ENCODE measurements around the gene MZT1. TPM values are rescaled to one million over a fixed set of nuclear protein-coding genes. Genes with fewer than 3 reads are reported as not detected.

Gene MZT1
- total RNA-seq, 3 donors from 2014 or later: 21.9 to 25.4 (median 24.8) TPM

- DNase-seq: no peak
- Mint-ChIP-seq H3K36me3 (ENCODE audit: insufficient read depth) (peaks cover 1% of the 10 kb centered on the region), H3K4me3 (no peak overlapping the region), H3K27me3 (ENCODE audit: low read depth) (no peaks in the 10 kb centered on the region), H3K4me1 (ENCODE audit: low read depth) (no peaks in the 10 kb centered on the region), H3K9me3 (no peaks in the 10 kb centered on the region)
- no peak for ATAC-seq
Observed at GRCh38 chr13:72700509-72700908, 26.9 kb downstream of the MZT1 start.

- ATAC-seq (no peak), DNase-seq (no peak)
- Mint-ChIP-seq H3K4me3 (no peak overlapping the region), H3K4me1 (ENCODE audit: low read depth) (no peaks in the 10 kb centered on the region), H3K36me3 (ENCODE audit: insufficient read depth) (no peaks in the 10 kb centered on the region), H3K27me3 (ENCODE audit: low read depth) (peaks cover 5% of the 10 kb centered on the region), H3K9me3 (no peaks in the 10 kb centered on the region)
Observed at GRCh38 chr13:72698164-72698563, 29.3 kb downstream of the MZT1 start.

- Mint-ChIP-seq H3K4me1 (ENCODE audit: low read depth) (no peaks in the 10 kb centered on the region), H3K9me3 (peaks cover 6% of the 10 kb centered on the region), H3K36me3 (ENCODE audit: insufficient read depth) (no peaks in the 10 kb centered on the region), H3K4me3 (no peak overlapping the region), H3K27me3 (ENCODE audit: low read depth) (peaks cover 5% of the 10 kb centered on the region)
- no peak for ATAC-seq
- no peak for DNase-seq
Observed at GRCh38 chr13:72696579-72696978, 30.9 kb downstream of the MZT1 start.

- DNase-seq (no peak), ATAC-seq (no peak)
- Mint-ChIP-seq H3K4me1 (ENCODE audit: low read depth) (no peaks in the 10 kb centered on the region), H3K36me3 (ENCODE audit: insufficient read depth) (no peaks in the 10 kb centered on the region), H3K4me3 (no peak overlapping the region), H3K27me3 (ENCODE audit: low read depth) (peaks cover 11% of the 10 kb centered on the region), H3K9me3 (peaks cover 6% of the 10 kb centered on the region)
Observed at GRCh38 chr13:72694314-72694713, 33.1 kb downstream of the MZT1 start.

- Mint-ChIP-seq H3K4me1 (ENCODE audit: low read depth) (no peaks in the 10 kb centered on the region), H3K4me3 (no peak overlapping the region), H3K9me3 (peaks cover 6% of the 10 kb centered on the region), H3K27me3 (ENCODE audit: low read depth) (peaks cover 11% of the 10 kb centered on the region), H3K36me3 (ENCODE audit: insufficient read depth) (no peaks in the 10 kb centered on the region)
- DNase-seq (no peak), ATAC-seq (no peak)
Observed at GRCh38 chr13:72693832-72694231, 33.6 kb downstream of the MZT1 start.

GRCh38 chr13:72692884-72693514, 34.4 kb downstream of the MZT1 start:
- H3K4me1 Mint-ChIP-seq (ENCODE audit: low read depth): no peaks in the 10 kb centered on the region
- H3K4me3 Mint-ChIP-seq: no peak overlapping the region
- peaks cover 11% of the 10 kb centered on the region for H3K27me3 Mint-ChIP-seq (ENCODE audit: low read depth)
- no peak for DNase-seq
- H3K36me3 Mint-ChIP-seq (ENCODE audit: insufficient read depth): no peaks in the 10 kb centered on the region
- peaks cover 6% of the 10 kb centered on the region for H3K9me3 Mint-ChIP-seq
- no peak for ATAC-seq

GRCh38 chr13:72689181-72689696, 38.2 kb downstream of the MZT1 start:
- Mint-ChIP-seq H3K4me1 (ENCODE audit: low read depth) (no peaks in the 10 kb centered on the region), H3K36me3 (ENCODE audit: insufficient read depth) (no peaks in the 10 kb centered on the region), H3K27me3 (ENCODE audit: low read depth) (peaks cover 8% of the 10 kb centered on the region), H3K9me3 (peaks cover 6% of the 10 kb centered on the region), H3K4me3 (no peak overlapping the region)
- DNase-seq: no peak
- ATAC-seq: no peak

- Mint-ChIP-seq H3K36me3 (ENCODE audit: insufficient read depth) (no peaks in the 10 kb centered on the region), H3K4me3 (no peak overlapping the region), H3K27me3 (ENCODE audit: low read depth) (peaks cover 12% of the 10 kb centered on the region), H3K9me3 (no peaks in the 10 kb centered on the region), H3K4me1 (ENCODE audit: low read depth) (no peaks in the 10 kb centered on the region)
- DNase-seq (no peak), ATAC-seq (no peak)
Observed at GRCh38 chr13:72686766-72687165, 40.7 kb downstream of the MZT1 start.

- no peaks in the 10 kb centered on the region for H3K9me3 Mint-ChIP-seq
- H3K27me3 Mint-ChIP-seq (ENCODE audit: low read depth): peaks cover 14% of the 10 kb centered on the region
- no peak overlapping the region for H3K4me3 Mint-ChIP-seq
- no peaks in the 10 kb centered on the region for H3K36me3 Mint-ChIP-seq (ENCODE audit: insufficient read depth)
- DNase-seq (no peak), ATAC-seq (no peak)
- no peaks in the 10 kb centered on the region for H3K4me1 Mint-ChIP-seq (ENCODE audit: low read depth)
Observed at GRCh38 chr13:72680353-72680752, 47.1 kb downstream of the MZT1 start.

GRCh38 chr13:72678312-72678711, 49.1 kb downstream of the MZT1 start:
- peaks cover 23% of the 10 kb centered on the region for H3K27me3 Mint-ChIP-seq (ENCODE audit: low read depth)
- no peaks in the 10 kb centered on the region for H3K9me3 Mint-ChIP-seq
- ATAC-seq (no peak), DNase-seq (no peak)
- no peaks in the 10 kb centered on the region for H3K4me1 Mint-ChIP-seq (ENCODE audit: low read depth)
- no peak overlapping the region for H3K4me3 Mint-ChIP-seq
- H3K36me3 Mint-ChIP-seq (ENCODE audit: insufficient read depth): no peaks in the 10 kb centered on the region

GRCh38 chr13:72677431-72677830, 50.0 kb downstream of the MZT1 start:
- no peaks in the 10 kb centered on the region for H3K9me3 Mint-ChIP-seq

GRCh38 chr13:72666391-72666790, 61.0 kb downstream of the MZT1 start:
- no peak for ATAC-seq
- Mint-ChIP-seq H3K27me3 (ENCODE audit: low read depth) (peaks cover 11% of the 10 kb centered on the region), H3K36me3 (ENCODE audit: insufficient read depth) (no peaks in the 10 kb centered on the region), H3K4me1 (ENCODE audit: low read depth) (no peaks in the 10 kb centered on the region), H3K4me3 (no peak overlapping the region), H3K9me3 (no peaks in the 10 kb centered on the region)
- DNase-seq: no peak

More at GRCh38 chr13:72677431-72677830, 50.0 kb downstream of the MZT1 start:
- Mint-ChIP-seq H3K4me3 (no peak overlapping the region), H3K4me1 (ENCODE audit: low read depth) (no peaks in the 10 kb centered on the region), H3K27me3 (ENCODE audit: low read depth) (peaks cover 21% of the 10 kb centered on the region), H3K36me3 (ENCODE audit: insufficient read depth) (no peaks in the 10 kb centered on the region)
- no peak for DNase-seq
- no peak for ATAC-seq

GRCh38 chr13:72662548-72662947, 64.9 kb downstream of the MZT1 start:
- Mint-ChIP-seq H3K36me3 (ENCODE audit: insufficient read depth) (no peaks in the 10 kb centered on the region), H3K27me3 (ENCODE audit: low read depth) (peaks cover 18% of the 10 kb centered on the region), H3K9me3 (no peaks in the 10 kb centered on the region), H3K4me3 (no peak overlapping the region), H3K4me1 (ENCODE audit: low read depth) (no peaks in the 10 kb centered on the region)
- DNase-seq: no peak
- no peak for ATAC-seq

All from activated T-cell treated with anti-CD3 and anti-CD28 coated beads, Interleukin-2, amount 50 U/mL, for 4 hours (primary cell).